Aortic smooth muscle cell (primary cell): ENCODE measurements around the gene CFAP97D2. TPM values are rescaled to one million over a fixed set of nuclear protein-coding genes. Genes with fewer than 3 reads are reported as not detected.

Source experiments
- total RNA-seq: library from RNA; depleted of rRNA; stranded (reverse); fragments of >200 nt; gene quantifications from 2 replicates; pipeline ENCODE4 v1.2.3, GENCODE V29; 2014

CFAP97D2 gene
- total RNA-seq = not detected in 2 replicates

DNA sequence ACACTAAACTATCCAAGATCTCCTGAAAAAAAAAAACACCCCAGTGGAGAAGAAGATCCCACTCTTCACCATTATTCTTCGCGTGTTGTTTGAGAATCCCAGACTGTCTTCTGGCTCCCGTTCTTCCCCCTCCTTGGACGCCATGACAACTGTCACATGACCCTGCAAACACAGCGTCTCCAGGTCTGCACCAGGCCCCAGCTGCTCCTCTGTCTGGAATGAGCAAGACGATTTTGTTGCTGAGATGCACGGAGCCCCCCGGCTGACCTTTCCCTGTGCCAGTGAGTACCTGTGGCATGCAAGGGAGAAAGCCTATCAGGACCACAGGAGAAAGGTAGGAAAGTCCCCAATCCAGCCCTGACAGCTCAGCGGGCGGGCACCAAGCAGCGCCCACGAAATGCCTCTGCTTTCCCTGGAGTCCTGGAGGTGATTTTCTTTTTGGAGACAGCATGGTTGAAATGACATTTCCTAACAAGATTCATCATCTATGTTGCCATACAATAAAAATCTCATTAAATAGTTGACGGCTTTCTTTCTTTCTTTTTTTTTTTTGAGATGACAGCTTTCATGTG lies at the start of gene CFAP97D2:
TSS of gene CFAP97D2 (plus strand) at position 171 of the 572 bp plus-strand sequence. CDS start at position 245, 74 bp downstream.

DNA sequence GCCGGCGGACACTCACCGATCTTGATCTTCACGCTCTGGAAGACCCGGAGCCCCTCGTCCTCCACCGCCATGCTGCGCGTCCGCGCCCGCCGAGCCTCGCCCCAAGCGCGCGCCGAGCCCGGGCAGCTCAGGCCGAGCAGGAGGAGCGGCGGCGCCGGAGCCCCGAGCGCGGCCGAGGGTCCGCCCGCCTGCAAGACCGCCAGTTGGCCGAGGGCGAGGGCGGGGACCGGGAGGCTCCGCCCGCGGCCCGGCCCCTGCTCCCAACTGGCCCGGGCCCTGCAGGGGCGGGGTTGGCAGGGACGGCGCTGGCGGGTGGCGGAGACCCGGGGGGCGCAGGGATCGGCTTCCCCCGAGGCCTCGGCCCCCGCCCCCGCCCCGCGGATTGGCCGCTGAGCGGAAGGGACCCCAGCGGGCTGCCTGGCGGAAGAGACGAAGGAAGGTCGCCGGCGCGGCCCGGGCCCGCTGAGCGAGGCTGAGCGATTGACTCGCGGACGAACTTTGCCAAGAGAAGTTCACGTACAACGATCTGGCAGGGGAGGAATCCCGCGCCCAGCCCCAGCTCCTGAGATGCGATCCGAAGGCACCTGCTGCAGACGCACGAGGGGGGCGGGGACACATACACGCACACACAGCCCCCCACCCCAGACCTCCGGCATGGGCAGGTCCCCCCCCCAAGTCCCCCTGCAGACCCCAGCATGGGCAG lies 46.5 kb upstream of the CFAP97D2 start, which contains the start of gene RASA3:
TSS of gene RASA3 (minus strand) at position 205 of the 703 bp plus-strand sequence. CDS start at position 71, 134 bp downstream.

DNA sequence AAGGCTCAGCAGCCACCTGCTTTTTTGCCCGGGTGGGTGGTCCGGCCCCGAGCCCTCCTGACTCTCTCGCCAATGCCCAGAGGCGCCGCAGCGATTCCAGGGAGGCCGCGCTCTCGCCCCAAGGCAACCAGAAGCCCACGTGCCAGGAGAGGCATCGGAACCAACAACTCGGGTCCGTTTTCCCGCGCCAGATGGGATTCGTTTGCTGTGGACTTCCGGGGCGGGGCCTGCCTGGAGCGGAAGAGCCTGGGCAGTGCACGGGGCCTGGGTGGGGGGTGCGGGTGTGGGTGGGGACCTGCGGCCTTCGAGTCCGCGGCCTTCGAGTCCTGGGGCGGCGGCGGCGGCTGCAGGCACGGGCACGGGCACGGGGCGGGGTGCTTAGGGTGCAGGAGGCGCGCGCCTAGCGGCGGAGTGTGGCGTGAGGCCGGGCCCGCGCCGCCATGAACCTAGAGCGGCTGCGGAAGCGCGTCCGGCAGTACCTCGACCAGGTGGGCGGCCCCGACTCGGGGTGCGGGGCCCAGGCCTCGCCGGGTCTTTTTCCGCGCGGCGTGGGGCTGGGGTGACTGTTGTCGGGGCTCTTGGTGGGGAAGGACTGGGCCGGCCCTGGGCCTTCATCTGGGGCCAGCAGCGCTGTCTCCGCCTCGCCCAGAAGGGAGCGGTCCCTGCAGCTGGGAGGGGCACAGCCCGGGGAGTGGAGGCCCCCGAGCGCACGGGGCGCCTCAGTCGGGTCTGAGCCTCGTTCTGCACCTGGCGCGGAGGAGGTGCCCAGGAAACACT lies 55.8 kb downstream of the CFAP97D2 start, which contains the start of gene CDC16:
TSS of gene CDC16 (plus strand) at position 253 of the 777 bp plus-strand sequence. CDS start at position 441, 188 bp downstream.

Other genes with a start within 250 kb of the CFAP97D2 start
- gene C13orf46, start 205.2 kb upstream of the CFAP97D2 start, total RNA-seq = 0.40 and 0.68 TPM in 2 replicates
- 43.5 and 48.2 TPM in 2 replicates for gene RASA3, start 46.6 kb upstream of the CFAP97D2 start, total RNA-seq
- gene CDC16, start 55.6 kb downstream of the CFAP97D2 start, total RNA-seq = 43.1 and 50.4 TPM in 2 replicates
- 22.1 and 22.8 TPM in 2 replicates for gene UPF3A, start 102.3 kb downstream of the CFAP97D2 start, total RNA-seq
- gene CHAMP1, start 135.2 kb downstream of the CFAP97D2 start, total RNA-seq = 9.6 and 10.1 TPM in 2 replicates